K562 (cell line): Measurements from ENCODE around the gene TMEM108. TPM values are rescaled to one million over a fixed set of nuclear protein-coding genes. Genes with fewer than 3 reads are reported as not detected.

Experiments used
- ATAC-seq: fragments of 200-7000 bp; cut with Tn5 transposase; 3 replicates; pipeline ENCODE4 v1.9.1; 2020; ENCODE audit warnings: moderate library complexity
- BruUV-seq: library from RNA; stranded (reverse); fragments of 400-500 nt; replicated peaks from 2 replicates; lab custom pipeline; 2021; lab: Mats Ljungman, UMichigan
- CTCF ChIA-PET: fragments of 300-600 bp; formaldehyde crosslinking; extraction: SDS; loops from one replicate; lab custom pipeline; 2021; ENCODE audit warnings: low intra/inter-chr PET ratio; lab: Yijun Ruan, JAX
- POLR2A ChIA-PET: fragments of 300-600, 350-650 bp; sonication (Branson Sonifier 250); formaldehyde crosslinking; extraction: SDS; loops from one replicate; lab custom pipeline; 2021; ENCODE audit warnings: antibody characterized with exemption, inconsistent platforms; lab: Yijun Ruan, JAX
- DNase-seq, 4 experiments: peaks; one replicate each; pipeline versions ENCODE4 v3.0.0 to v3.0.0-alpha.2; 2011 to 2018; ENCODE audit warnings: low spot score in 3 of 4, mixed read lengths in 3 of 4; ENCODE audit errors: extremely low read depth in 1 of 4
- FAIRE-seq: peaks from 2 replicates; lab custom pipeline; 2011; peaks lifted over from hg19 to GRCh38; lab: Jason Lieb, UNC
- H2AFZ ChIP-seq: 2 replicates; pipeline ENCODE4 v1.6.0; 2011; ENCODE audit warnings: low read depth, low read length, control low read depth, inconsistent platforms
- H3K27ac ChIP-seq: fragments of 200-600 bp; 3 replicates; pipeline ENCODE4 v1.8.0; 2011; ENCODE audit warnings: low read depth, mild to moderate bottlenecking, control low read depth, inconsistent platforms, low read length, moderate library complexity, mixed read lengths; ENCODE audit errors: extremely low read depth
- H3K27me3 ChIP-seq, 2 experiments: fragments of 300-600 bp in 1 of 2; 2 replicates in 1 of 2; 3 replicates in 1 of 2; pipeline versions ENCODE4 v1.6.0 to v1.8.0; 2011; ENCODE audit warnings: inconsistent platforms in 2 of 2, low read length in 2 of 2, mild to moderate bottlenecking in 1 of 2, mixed read lengths in 1 of 2, moderate library complexity in 1 of 2; ENCODE audit not compliant: control insufficient read depth in 2 of 2, insufficient read depth in 2 of 2
- H3K36me3 ChIP-seq: fragments of 300-600 bp; 3 replicates; pipeline ENCODE4 v1.8.0; 2011; ENCODE audit warnings: mild to moderate bottlenecking, low read length, inconsistent platforms; ENCODE audit not compliant: control insufficient read depth, insufficient read depth
- H3K4me1 ChIP-seq, 2 experiments: fragments of 200-600 bp in 1 of 2; replicated peaks in 1 of 2; 2 replicates in 1 of 2; 3 replicates in 1 of 2; pipeline versions ENCODE4 v1.5.1 to v1.8.0; 2011; ENCODE audit warnings: inconsistent platforms in 2 of 2, low read length in 2 of 2, mild to moderate bottlenecking in 1 of 2, mixed read lengths in 1 of 2, moderate library complexity in 1 of 2; ENCODE audit not compliant: control insufficient read depth in 2 of 2, insufficient read depth in 2 of 2
- H3K4me2 ChIP-seq: 2 replicates; pipeline ENCODE4 v1.6.1; 2011; ENCODE audit warnings: low read length, control low read depth, inconsistent platforms, mixed read lengths; ENCODE audit not compliant: insufficient read depth
- H3K4me3 ChIP-seq: fragments of 200-600 bp; sonication (generic), shearing (Covaris generic); 2 replicates; pipeline ENCODE4 v1.5.1; 2016; ENCODE audit warnings: control low read depth, inconsistent platforms
- H3K79me2 ChIP-seq: fragments of 200-600 bp; 3 replicates; pipeline ENCODE4 v1.8.0; 2011; ENCODE audit warnings: low read length, inconsistent platforms; ENCODE audit not compliant: control insufficient read depth, insufficient read depth
- H3K9ac ChIP-seq, 2 experiments: 2 replicates each; pipeline versions ENCODE4 v1.6.0 to v1.6.1; 2011; ENCODE audit warnings: low read depth in 2 of 2, low read length in 2 of 2, control low read depth in 1 of 2, inconsistent platforms in 1 of 2, mild to moderate bottlenecking in 1 of 2, mixed read lengths in 1 of 2; ENCODE audit not compliant: insufficient read depth in 1 of 2
- H3K9me1 ChIP-seq: one replicate; pipeline ENCODE4 v1.6.0; 2011; ENCODE audit warnings: inconsistent platforms, mild to moderate bottlenecking, low read length, moderate library complexity; ENCODE audit not compliant: control insufficient read depth, insufficient read depth
- H3K9me3 ChIP-seq: replicated peaks from 2 replicates; pipeline ENCODE4 v1.5.1; 2011; ENCODE audit warnings: low read depth, low read length, inconsistent platforms; ENCODE audit not compliant: control insufficient read depth, insufficient read depth
- H4K20me1 ChIP-seq: replicated peaks from 2 replicates; pipeline ENCODE4 v1.6.1; 2011; ENCODE audit warnings: low read length, inconsistent platforms, mixed read lengths; ENCODE audit not compliant: control insufficient read depth, insufficient read depth
- SREBF2 ChIP-seq: sonication (generic); formaldehyde crosslinking; IDR thresholded peaks from 2 replicates; pipeline ENCODE4 v1.4.0; 2020; ENCODE audit warnings: mild to moderate bottlenecking, missing genetic modification reagents
- ZFP36 ChIP-seq: fragments of 150-350 bp; IDR thresholded peaks from 2 replicates; pipeline ENCODE4 v1.6.1; 2018; ENCODE audit warnings: low read length, low read depth; ENCODE audit not compliant: partially characterized antibody
- WGBS: fragments of 100-300 bp; shearing (Covaris generic); methylation state at CpG from one replicate; pipeline ENCODE4 v1.1.6; 2016; ENCODE audit warnings: low coverage, mixed read lengths; ENCODE audit not compliant: insufficient coverage; ENCODE audit errors: missing lambda C conversion rate; 5-methylcytosine and 5-hydroxymethylcytosine counted together
- in situ Hi-C: fragments of 300-500 bp; cut with MboI; formaldehyde crosslinking; loops from 4 replicates; pipeline ENCODE4 v1.15.0; 2018; ENCODE audit warnings: inconsistent platforms, mixed read lengths
- intact Hi-C: fragments of 100-400 bp; cut with micrococcal nuclease; formaldehyde crosslinking; loops from 2 replicates; pipeline ENCODE4 v1.14.2; 2022
- polyA plus RNA-seq, 8 experiments: library from polyadenylated mRNA; depleted of rRNA in 4 of 8; stranded (reverse) in 5 of 8; unstranded in 3 of 8; fragments of >200 nt; fragmentation: Nextera tagmentation in 2 of 8; fragmentation: Illumina TruSeq in 1 of 8; extraction: Ambion mirVana in 2 of 8; extraction: Trizol in 1 of 8; gene quantifications; 2 replicates each; pipeline versions ENCODE4 v1.2.1 to v1.2.3, GENCODE V29; 2011 to 2014; ENCODE audit warnings: inconsistent platforms in 1 of 8, missing spikeins in 1 of 8
- total RNA-seq, 7 experiments: library from RNA; depleted of rRNA in 6 of 7; stranded (reverse); fragments of >200 nt in 6 of 7; fragmentation: Illumina TruSeq in 2 of 7; extraction: Trizol in 2 of 7; gene quantifications; 2 replicates each; pipeline versions ENCODE4 v1.2.1 to v1.2.3, GENCODE V29; 2011 to 2021; ENCODE audit warnings: low replicate concordance in 1 of 7
- TF ChIP-seq, protein P1 (sequence below): fragments of 450-650 bp; IDR thresholded peaks from 2 replicates; pipeline ENCODE4 v1.6.1; 2018; ENCODE audit not compliant: partially characterized antibody
- TF ChIP-seq, protein P2 (sequence below), 3 experiments: fragments of 200-800 bp in 1 of 3; fragments of 250-450 bp in 1 of 3; fragments of 450-650 bp in 1 of 3; sonication (Bioruptor Pico) in 1 of 3; sonication (Bioruptor generic) in 1 of 3; formaldehyde crosslinking in 1 of 3; IDR thresholded peaks; 2 replicates each; pipeline versions ENCODE4 v1.6.1 to v1.8.0; 2016 to 2022; ENCODE audit warnings: mild to moderate bottlenecking in 2 of 3, missing genetic modification characterization in 2 of 3, missing compliant biosample characterization in 1 of 3, moderate library complexity in 1 of 3

The TMEM108 gene
- total and polyA plus RNA-seq, 9 of the 15 experiments (the other 6 are each of a cell fraction or from before 2014, with no cell fraction given), result 0.65 to 11.1 (median 3.4) TPM

DNA sequence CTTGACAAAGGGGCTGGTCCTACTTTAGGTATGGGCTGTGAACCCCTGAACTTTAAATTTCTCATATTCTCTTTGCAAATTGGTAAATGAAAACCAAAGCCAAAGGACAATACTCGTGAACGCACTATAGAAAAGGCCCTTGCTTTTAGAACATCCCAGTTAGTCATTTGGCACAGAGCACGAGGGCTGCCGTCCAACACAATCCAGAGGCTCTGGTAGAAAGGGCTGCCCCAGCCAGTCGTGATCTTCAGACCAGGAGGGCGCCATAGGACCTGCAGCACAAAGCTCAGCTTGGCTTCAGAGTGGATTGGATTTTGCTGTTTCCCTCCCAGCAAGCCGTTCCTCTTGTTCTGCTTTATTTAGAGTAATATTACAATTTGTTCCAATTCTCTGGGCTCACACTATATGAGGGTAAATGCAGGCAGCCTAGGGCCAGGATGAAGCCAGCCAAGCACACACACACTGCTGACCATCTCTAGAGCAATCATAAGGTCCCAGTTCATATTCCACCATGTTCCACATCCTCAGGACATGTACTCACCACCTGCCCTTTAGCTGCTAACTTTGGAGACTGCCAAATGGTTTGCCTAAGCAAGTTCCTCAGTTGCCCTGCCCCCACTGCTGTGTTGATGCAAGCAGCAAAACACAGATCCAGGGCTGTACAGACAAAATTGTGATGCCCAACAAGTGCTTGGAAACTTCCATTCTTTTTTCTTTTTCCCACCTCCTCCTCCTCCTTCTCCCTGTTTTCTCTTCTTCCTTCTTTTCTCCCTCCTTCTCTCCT lies 355.7 kb downstream of the TMEM108 start:
- POLR2A ChIA-PET, result interaction anchor here (0.6 kb wide), 1 partner anchor 1056 kb away, joined by 3 read pairs; no protein-coding TSS in a partner anchor

More for the DNA sequence above, 355.7 kb downstream of the TMEM108 start:
- no peaks in the 10 kb centered on the region for H3K36me3 ChIP-seq
- no TSS peak for BruUV-seq
- H3K4me3 ChIP-seq, result no peak overlapping the region
- no peak overlapping the region for H3K9ac ChIP-seq
- 37% methylated on average over 6 of the region's 7 CpGs for WGBS
- no peak overlapping the region for H3K4me2 ChIP-seq
- no peaks in the 10 kb centered on the region for H3K9me1 ChIP-seq
- TF ChIP-seq, protein P1, sequence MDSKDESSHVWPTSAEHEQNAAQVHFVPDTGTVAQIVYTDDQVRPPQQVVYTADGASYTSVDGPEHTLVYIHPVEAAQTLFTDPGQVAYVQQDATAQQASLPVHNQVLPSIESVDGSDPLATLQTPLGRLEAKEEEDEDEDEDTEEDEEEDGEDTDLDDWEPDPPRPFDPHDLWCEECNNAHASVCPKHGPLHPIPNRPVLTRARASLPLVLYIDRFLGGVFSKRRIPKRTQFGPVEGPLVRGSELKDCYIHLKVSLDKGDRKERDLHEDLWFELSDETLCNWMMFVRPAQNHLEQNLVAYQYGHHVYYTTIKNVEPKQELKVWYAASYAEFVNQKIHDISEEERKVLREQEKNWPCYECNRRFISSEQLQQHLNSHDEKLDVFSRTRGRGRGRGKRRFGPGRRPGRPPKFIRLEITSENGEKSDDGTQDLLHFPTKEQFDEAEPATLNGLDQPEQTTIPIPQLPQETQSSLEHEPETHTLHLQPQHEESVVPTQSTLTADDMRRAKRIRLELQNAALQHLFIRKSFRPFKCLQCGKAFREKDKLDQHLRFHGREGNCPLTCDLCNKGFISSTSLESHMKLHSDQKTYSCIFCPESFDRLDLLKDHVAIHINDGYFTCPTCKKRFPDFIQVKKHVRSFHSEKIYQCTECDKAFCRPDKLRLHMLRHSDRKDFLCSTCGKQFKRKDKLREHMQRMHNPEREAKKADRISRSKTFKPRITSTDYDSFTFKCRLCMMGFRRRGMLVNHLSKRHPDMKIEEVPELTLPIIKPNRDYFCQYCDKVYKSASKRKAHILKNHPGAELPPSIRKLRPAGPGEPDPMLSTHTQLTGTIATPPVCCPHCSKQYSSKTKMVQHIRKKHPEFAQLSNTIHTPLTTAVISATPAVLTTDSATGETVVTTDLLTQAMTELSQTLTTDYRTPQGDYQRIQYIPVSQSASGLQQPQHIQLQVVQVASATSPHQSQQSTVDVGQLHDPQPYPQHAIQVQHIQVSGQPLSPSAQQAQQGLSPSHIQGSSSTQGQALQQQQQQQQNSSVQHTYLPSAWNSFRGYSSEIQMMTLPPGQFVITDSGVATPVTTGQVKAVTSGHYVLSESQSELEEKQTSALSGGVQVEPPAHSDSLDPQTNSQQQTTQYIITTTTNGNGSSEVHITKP, result no peak
- no peak for TF ChIP-seq SREBF2 (CRISPR knock-in tag)
- TF ChIP-seq, protein P2, sequence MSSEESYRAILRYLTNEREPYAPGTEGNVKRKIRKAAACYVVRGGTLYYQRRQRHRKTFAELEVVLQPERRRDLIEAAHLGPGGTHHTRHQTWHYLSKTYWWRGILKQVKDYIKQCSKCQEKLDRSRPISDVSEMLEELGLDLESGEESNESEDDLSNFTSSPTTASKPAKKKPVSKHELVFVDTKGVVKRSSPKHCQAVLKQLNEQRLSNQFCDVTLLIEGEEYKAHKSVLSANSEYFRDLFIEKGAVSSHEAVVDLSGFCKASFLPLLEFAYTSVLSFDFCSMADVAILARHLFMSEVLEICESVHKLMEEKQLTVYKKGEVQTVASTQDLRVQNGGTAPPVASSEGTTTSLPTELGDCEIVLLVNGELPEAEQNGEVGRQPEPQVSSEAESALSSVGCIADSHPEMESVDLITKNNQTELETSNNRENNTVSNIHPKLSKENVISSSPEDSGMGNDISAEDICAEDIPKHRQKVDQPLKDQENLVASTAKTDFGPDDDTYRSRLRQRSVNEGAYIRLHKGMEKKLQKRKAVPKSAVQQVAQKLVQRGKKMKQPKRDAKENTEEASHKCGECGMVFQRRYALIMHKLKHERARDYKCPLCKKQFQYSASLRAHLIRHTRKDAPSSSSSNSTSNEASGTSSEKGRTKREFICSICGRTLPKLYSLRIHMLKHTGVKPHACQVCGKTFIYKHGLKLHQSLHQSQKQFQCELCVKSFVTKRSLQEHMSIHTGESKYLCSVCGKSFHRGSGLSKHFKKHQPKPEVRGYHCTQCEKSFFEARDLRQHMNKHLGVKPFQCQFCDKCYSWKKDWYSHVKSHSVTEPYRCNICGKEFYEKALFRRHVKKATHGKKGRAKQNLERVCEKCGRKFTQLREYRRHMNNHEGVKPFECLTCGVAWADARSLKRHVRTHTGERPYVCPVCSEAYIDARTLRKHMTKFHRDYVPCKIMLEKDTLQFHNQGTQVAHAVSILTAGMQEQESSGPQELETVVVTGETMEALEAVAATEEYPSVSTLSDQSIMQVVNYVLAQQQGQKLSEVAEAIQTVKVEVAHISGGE (CRISPR knock-in tag; IDR thresholded peaks at IDR 0.05), result no peak
- TF ChIP-seq ZFP36, result no peak
- no peaks in the 10 kb centered on the region for H3K4me1 ChIP-seq
- no peaks in the 10 kb centered on the region for H3K27me3 ChIP-seq
- H2AFZ ChIP-seq, result no peak overlapping the region
- no peak overlapping the region for H3K27ac ChIP-seq
- no peak for DNase-seq
- in situ Hi-C loops, result loop anchor here (25.0 kb wide), 1 partner anchor 357 kb away; the partner anchor contains the start of gene TMEM108
- no peak for FAIRE-seq
- H3K79me2 ChIP-seq, result no peaks in the 10 kb centered on the region
- H3K9me3 ChIP-seq, result no peaks in the 10 kb centered on the region
- intact Hi-C loops, result no loop called here
- CTCF ChIA-PET, result no interaction called here
- H4K20me1 ChIP-seq, result no peaks in the 10 kb centered on the region
- no peak for ATAC-seq
